Left cardiac atrium (tissue), 4 donors: ENCODE results near the gene SRC. TPM values are rescaled to one million over a fixed set of nuclear protein-coding genes. Genes with fewer than 3 reads are reported as not detected.

Experiments used
- ATAC-seq, 2 donors: fragments of 200-7000 bp; cut with Tn5 transposase; one replicate each; pipeline ENCODE4 v1.9.1; 2020; ENCODE audit warnings: mild to moderate bottlenecking in 2 of 2, moderate library complexity in 2 of 2
- DNase-seq: peaks from one replicate; pipeline ENCODE4 v3.0.0-alpha.2; 2020
- intact Hi-C, 2 donors: fragments of 100-400 bp; cut with DNase I; formaldehyde crosslinking; loops; one replicate each; pipeline versions ENCODE4 v1.14.1 to v1.15.1; 2022 to 2023
- total RNA-seq, 2 donors: library from RNA; stranded (reverse); fragmentation: NEBNext Ultra II Directional; extraction: Animal tissue kit (Norgen Biotek cat#: 25700); gene quantifications; one replicate each; pipeline ENCODE4 v1.2.1, GENCODE V29; 2021
- donor health status: DM: no; HTN: yes; CAD: no.
- donor health status: DM: no; HTN: yes; CAD: no; lungs with severe emphysema.
- donor health status: DM: yes; HTN: yes; CAD: no.
- donor health status: Dilated cardiomyopathy.

Gene SRC
- total RNA-seq, 2 donors from 2014 or later, result 9.2 to 10.2 TPM

DNA sequence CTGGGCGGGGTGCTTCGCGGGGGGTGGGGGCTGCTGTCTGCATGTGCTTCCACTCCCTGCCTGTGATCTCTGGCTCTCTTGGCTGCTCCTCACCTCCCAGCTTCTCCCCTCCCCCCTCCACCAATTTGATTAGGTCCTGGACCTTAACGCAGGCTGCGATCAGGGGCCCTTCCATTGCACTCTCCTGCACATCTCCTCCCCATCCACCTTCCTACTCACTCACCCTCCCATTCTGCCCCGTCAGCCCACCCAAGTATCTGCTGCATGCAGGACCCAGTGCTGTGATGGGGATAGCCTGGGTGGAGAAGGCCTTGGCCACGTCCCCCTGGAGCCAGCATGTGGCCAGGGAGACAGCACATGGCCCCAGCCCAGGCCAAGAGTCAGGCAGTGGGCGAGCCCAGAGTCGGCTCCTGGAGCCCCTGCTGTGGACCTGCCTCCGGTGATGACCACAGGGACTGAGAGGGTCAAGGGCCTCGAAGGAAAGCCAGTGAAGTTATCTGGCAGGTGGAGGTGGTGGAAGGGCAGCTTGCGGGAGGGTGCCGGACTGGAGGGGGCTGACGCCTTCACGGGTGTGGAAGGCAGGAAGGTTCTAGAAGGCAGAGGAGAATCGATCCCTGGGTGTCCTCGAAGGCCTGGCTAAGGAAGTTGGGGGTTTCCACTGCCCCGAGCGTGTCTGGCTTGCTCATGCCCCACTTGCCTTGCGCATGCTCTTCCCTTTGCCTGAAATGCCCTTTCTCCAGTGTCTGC lies 40.7 kb downstream of the SRC start:
- no peak for DNase-seq
- ATAC-seq, result no peak
- intact Hi-C loops, result loop anchor here (10.0 kb wide), 2 partner anchors 148 to 192 kb away; no protein-coding TSS in a partner anchor

DNA sequence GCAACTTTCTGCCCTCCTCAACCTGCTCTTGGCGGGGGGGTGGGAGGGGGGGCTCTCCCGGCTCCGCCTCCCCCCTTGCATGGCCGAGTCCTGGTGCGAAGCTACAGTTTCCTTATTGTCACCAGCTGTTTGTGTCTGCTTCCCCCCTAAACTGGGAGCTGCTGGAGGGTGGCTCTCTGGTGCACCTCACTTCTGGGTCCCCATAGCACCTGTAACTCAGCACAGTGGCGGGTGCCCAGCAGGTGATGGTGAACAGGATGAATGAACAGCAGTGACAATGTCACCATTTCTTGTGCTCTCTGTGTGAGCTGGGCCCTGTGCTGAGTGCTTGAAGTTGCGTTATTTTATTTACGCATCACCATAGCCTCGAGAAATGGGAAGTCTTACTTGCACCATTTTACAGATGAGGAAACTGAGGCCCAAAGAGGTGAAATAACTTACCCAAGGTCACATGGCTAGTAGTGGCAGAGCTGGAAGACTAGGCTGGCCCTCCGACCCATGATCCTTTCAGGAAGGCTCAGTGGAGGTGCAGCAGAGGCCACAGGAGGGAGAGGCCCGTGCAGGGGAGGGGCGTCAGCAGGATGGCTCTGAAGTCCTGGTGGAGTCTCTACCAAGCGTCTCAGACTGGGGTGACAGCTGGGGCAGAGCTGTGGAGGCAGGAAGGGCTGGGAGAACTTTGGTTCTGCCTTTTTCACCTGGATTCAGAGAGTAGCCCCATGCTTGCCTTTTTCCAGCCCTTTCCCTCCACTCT lies 41.8 kb downstream of the SRC start:
- intact Hi-C loops, result loop anchor here (10.0 kb wide), 2 partner anchors 147 to 193 kb away; no protein-coding TSS in a partner anchor
- ATAC-seq, result no peak
- DNase-seq, result no peak

DNA sequence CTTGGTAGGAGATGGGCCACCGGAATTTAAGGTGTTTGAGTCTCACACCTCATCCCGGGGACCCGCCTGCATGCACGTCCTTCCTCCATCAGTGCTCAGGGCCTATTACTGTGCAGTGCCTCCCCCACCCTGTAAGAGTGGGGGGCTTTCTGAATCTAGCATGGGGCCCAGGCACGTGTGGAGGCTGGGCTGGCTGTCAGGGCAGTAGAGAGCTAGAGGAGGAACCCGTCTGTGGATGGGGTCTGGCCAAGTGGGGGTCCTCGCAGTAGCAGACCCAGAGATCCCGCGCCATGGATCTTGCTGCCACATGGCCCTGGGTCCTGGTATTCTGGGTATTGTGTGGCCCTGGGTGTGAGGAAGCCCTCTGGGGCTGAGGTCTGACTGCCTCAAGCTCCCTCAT lies 42.9 kb downstream of the SRC start:
- intact Hi-C loops, result loop anchor here (10.0 kb wide), 2 partner anchors 146 to 194 kb away; no protein-coding TSS in a partner anchor
- DNase-seq (no peak), ATAC-seq (no peak)

- no peak for ATAC-seq
- no peak for DNase-seq
- intact Hi-C loops, result loop anchor here (10.0 kb wide), 2 partner anchors 146 to 194 kb away; no protein-coding TSS in a partner anchor
Observed at GRCh38 chr20:37389241-37389747, 43.4 kb downstream of the SRC start.

- intact Hi-C loops, result loop anchor here (10.0 kb wide), 2 partner anchors 145 to 195 kb away; no protein-coding TSS in a partner anchor
- DNase-seq, result no peak
Observed at GRCh38 chr20:37389844-37390275, 43.9 kb downstream of the SRC start.

DNA sequence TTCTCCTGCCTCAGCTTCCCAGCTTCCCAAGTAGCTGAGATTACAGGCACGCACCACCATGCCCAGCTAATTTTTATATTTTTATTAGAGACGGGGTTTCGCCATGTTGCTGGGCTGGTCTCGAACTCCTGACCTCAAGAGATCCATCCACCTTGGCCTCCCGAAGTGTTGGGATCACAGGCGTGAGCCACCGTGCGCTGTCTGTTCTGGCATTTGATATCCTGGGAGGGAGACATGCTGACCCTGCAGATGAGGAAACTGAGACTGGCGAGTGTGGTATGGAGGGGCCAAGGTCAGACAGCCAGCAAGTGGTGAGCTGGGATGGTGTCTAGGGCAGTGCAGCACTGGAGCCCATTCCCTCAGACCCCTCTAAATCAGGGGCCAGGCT lies 44.6 kb downstream of the SRC start:
- intact Hi-C loops, result no loop called here
- no peak for DNase-seq
- ATAC-seq, result no peak

More at GRCh38 chr20:37389844-37390275, 43.9 kb downstream of the SRC start:
- no peak for ATAC-seq

- intact Hi-C loops, result no loop called here
- ATAC-seq (peak in 1 of 2 donors; percentile 17), DNase-seq (no peak)
Observed at GRCh38 chr20:37390891-37391525, 45.1 kb downstream of the SRC start.

DNA sequence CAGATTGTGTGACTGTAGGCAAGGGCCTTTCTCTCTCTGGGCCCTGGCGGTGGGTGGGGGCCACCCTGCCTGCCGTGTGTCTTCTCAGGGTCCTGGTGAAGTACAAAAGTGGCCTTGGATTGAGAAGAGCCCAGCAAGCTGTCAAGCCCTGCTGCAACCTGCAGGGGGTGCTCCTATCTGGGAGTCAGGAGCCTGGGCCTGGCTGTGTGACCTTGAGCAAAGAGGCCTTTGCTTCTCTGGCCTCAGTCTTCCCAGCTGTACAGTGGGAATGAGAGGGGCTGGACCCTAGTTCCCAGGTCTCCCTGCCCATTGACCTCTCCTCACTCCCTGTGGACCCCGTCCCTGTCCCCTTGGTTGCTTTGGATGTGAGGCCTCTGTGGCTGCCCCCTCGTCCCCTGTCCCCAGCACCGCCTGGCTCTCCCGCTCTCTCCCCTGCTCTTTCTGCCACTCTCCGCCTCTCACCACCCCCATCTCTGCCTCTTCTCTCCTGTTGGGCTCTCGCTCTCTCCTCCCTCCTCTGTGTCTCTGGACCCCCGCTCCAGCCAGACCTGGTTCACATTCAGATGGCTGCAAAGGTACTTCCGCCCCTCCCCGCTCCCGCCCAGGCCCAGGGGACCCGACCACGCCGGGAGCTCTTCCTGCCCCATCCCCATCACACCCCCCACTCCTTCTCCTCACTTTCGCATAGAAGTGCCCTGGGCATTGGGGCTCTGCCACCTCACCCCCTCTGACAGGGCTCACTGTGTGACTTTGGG lies 46.7 kb downstream of the SRC start:
- intact Hi-C loops, result no loop called here
- DNase-seq, result peak; percentile 21
- ATAC-seq, result no peak

DNA sequence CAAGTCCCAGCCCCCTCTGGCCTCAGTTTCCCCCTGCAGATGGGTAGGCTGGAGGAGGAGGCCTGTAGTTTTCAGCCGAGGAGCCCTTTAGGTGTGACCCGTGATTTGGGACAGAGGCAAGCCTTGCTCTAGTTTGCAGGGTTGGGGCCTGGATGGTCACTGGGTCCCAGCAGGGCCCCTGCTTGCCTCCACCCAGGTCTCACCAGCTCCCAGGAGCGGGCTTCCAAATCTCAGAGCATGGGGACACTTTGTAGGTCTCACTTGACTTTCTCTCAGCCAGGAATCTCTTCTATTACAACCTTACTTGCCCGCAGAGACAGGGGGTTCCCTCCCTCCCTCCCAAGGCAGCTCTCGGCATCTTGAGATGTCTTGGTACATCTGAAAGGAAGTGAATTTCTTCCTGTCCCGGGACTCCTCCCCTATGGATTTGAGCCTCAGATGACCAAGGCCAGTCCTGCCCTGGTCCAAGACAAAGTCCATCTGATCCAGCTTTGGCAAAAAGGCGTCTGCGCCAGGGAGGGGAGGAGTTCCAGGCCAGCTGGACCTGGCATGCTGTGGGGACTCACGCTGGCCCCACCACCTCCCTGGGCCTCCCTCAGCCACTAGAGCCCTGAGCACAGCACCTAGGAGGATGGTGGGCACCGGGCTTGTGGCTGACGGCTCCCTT lies 47.4 kb downstream of the SRC start:
- peak; percentile 25 for DNase-seq
- no peak for ATAC-seq
- intact Hi-C loops, result no loop called here

DNA sequence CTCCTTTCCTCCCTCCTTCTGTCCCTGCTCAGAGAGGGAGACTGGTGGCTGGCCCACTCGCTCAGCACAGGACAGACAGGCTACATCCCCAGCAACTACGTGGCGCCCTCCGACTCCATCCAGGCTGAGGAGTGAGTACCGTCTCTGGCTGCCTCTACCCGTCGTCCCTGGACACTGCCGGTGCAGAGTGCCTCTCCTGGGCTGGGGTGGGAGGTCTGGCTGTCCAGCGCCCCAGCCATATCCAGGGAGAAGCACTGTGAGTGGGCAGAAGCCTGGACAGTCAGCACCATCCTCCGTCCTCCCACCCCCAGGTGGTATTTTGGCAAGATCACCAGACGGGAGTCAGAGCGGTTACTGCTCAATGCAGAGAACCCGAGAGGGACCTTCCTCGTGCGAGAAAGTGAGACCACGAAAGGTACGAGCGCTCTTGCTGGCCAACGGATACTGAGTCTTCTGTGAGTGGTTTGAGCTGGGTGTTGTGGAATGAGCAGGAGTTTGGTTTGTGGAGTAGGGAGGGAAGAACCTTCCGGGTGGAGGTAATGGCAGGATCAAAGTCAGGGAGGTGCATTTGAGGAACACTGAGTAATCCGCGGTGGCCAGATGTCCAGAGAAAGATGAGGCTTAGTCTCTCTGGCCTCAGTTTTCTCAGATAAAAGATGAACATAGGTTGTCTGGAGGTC lies 48.1 kb downstream of the SRC start:
- no peak for ATAC-seq

DNA sequence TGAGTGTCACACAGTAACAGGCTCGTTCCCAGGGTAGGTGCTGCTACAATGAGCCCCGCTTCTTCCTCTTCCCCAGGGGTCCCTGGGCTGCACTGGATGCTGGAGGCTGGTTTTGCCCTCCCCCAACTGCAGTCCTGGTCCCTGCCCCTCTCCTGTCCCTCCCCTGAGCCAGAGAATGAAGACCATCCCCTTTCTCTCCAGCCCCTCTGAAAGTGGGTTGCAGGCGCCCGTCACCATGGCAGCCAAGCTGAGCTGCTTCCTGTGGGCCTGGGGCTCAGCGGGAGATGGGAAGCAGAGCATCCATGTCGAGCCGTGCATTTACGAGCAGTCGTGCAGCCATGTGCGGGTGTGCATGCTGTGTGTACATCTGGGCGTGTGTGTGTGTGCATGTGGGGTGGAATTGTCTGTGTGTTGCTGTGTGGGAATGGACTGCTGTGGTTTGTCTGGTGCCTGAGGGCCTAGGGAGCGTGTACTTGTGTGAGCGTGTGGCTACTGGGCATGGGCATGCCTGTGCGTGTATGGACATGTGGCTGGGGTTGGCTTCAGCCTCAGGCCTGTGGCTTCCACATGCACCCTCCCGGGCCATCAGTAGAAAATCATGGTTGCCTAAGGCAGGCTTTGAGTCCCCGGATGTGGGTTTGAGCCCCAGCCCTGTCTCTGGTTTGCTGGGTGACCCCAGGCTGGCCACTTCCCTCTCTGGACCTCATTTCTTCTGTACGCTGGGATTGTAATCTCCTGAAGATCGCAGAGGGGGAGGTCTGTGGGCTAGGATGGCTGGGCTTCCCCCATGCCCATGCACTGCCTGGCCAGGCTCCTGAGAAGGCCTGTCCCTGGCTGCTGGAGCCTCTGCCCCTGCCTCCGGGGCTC lies 48.8 kb downstream of the SRC start:
- intact Hi-C loops, result no loop called here

More for the DNA sequence above, 48.1 kb downstream of the SRC start:
- peak; percentile 16 for DNase-seq
- intact Hi-C loops, result no loop called here

DNA sequence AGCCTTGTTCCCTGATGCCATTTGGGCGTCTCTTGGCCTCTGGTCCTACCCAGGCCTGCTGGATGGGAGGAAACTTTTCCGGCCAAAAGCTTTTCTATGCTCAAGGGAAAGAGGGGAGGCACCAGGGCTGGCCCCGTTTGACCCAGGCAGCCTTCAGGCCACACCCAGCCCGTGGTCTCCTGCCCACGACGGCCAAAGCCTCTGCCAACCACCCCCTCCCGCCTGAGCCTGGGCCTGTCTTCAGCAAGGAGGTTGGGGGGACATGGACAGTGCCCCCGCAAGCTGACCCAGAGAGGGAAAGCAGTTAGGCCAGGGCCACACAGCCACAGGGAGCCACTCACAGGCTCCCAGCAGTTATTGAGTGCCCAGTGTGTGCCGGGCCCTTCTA lies 49.5 kb downstream of the SRC start:
- intact Hi-C loops, result no loop called here
- DNase-seq (no peak), ATAC-seq (peak; percentile 16 to 62)

More for the DNA sequence above, 48.8 kb downstream of the SRC start:
- ATAC-seq (no peak), DNase-seq (peak; percentile 13)

DNA sequence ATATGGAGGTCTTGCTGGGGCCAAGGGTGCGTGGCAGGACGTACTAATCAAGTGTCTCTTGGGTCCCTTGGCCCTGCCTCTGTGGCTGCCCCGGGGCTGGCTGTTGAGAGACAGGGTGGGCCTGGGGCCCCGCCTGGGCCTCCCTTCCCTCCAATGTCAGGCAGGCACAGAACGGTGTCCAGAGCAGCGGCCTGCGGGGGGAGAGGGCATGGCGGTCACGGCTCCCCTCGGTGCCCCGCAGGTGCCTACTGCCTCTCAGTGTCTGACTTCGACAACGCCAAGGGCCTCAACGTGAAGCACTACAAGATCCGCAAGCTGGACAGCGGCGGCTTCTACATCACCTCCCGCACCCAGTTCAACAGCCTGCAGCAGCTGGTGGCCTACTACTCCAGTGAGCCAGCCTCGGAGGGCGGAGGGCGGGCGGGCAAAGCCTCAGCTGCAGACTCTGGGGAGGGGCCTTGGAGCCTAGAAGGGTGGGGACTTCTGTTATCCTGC lies 50.0 kb downstream of the SRC start:
- intact Hi-C loops, result no loop called here
- DNase-seq (peak; percentile 57), ATAC-seq (peak; percentile 39 to 64)

- ATAC-seq (no peak), DNase-seq (no peak)
- intact Hi-C loops, result no loop called here
Observed at GRCh38 chr20:37396416-37397075, 50.6 kb downstream of the SRC start.

- peak in 1 of 2 donors; percentile 42 for ATAC-seq
- intact Hi-C loops, result no loop called here
- DNase-seq, result no peak
Observed at GRCh38 chr20:37397076-37397953, 51.4 kb downstream of the SRC start.
